ENCODE measurements around the gene IGSF11.

The IGSF11 gene

DNA sequence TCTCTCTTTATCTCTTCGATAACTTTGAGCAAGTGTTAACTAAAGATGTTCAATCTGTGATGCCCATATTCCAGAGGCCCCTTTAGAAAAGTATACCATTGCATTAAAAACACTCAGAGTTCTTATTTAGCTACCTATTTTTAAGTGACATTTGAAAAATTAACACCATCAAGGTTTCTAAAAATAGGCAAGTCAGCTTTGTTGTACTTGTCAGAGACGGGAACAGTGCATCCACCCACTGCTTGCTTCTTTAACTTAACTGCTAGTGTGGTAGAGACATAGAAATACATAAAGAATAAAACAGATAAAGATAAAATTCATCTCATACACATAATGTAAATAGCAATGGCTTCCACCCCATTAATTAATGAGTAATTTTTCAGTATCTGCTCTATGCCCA is 66.0 kb downstream of the IGSF11 start:
- no peaks in the 10 kb centered on the region for H3K36me3 ChIP-seq (ENCODE audit: control insufficient read depth, insufficient read depth, low read length)
- H3K4me2 ChIP-seq (ENCODE audit: low read length): no peak overlapping the region
- H3K9ac ChIP-seq: no peak overlapping the region
- no peak overlapping the region for H3K27ac ChIP-seq
- no peaks in the 10 kb centered on the region for H3K79me2 ChIP-seq
- H3K9me3 ChIP-seq (ENCODE audit: control insufficient read depth, low read length): no peaks in the 10 kb centered on the region
- H3K4me1 ChIP-seq: no peaks in the 10 kb centered on the region
- H3K27me3 ChIP-seq (ENCODE audit: control insufficient read depth, insufficient read depth, low read length): no peaks in the 10 kb centered on the region
- H3K4me3 ChIP-seq (ENCODE audit: low read depth, low read length): no peak overlapping the region
- H2AFZ ChIP-seq: no peak overlapping the region
- TF ChIP-seq, protein P1, sequence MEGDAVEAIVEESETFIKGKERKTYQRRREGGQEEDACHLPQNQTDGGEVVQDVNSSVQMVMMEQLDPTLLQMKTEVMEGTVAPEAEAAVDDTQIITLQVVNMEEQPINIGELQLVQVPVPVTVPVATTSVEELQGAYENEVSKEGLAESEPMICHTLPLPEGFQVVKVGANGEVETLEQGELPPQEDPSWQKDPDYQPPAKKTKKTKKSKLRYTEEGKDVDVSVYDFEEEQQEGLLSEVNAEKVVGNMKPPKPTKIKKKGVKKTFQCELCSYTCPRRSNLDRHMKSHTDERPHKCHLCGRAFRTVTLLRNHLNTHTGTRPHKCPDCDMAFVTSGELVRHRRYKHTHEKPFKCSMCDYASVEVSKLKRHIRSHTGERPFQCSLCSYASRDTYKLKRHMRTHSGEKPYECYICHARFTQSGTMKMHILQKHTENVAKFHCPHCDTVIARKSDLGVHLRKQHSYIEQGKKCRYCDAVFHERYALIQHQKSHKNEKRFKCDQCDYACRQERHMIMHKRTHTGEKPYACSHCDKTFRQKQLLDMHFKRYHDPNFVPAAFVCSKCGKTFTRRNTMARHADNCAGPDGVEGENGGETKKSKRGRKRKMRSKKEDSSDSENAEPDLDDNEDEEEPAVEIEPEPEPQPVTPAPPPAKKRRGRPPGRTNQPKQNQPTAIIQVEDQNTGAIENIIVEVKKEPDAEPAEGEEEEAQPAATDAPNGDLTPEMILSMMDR (IDR thresholded peaks at IDR 0.05): no peak

DNA sequence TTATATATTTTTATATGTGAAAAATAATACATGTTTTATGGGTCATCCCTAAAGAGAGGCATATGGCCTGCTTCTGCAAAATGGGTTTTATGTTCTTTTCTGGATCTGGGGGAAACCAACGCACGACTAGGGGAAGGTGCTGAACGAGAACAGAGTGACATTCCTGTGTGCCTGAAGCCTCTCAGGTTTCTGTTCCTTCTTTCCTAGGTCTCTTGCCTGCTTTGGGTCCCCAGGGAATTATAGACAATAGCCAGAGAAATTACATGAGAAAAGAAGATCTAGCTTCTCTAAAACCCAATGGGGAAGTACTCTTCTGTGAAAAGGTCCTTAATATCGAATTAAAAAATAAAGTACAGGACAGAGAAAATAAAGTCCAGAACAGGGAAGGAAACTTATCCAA is 66.5 kb downstream of the IGSF11 start:
- no peaks in the 10 kb centered on the region for H3K79me2 ChIP-seq
- H2AFZ ChIP-seq: no peak overlapping the region
- H3K4me3 ChIP-seq (ENCODE audit: low read depth, low read length): no peak overlapping the region
- no peaks in the 10 kb centered on the region for H3K4me1 ChIP-seq
- no peaks in the 10 kb centered on the region for H3K36me3 ChIP-seq (ENCODE audit: control insufficient read depth, insufficient read depth, low read length)
- no peak overlapping the region for H3K4me2 ChIP-seq (ENCODE audit: low read length)
- no peak overlapping the region for H3K9ac ChIP-seq
- no peak overlapping the region for H3K27ac ChIP-seq
- TF ChIP-seq, protein P1 (IDR thresholded peaks at IDR 0.05): no peak
- no peaks in the 10 kb centered on the region for H3K9me3 ChIP-seq (ENCODE audit: control insufficient read depth, low read length)
- no peaks in the 10 kb centered on the region for H3K27me3 ChIP-seq (ENCODE audit: control insufficient read depth, insufficient read depth, low read length)

DNA sequence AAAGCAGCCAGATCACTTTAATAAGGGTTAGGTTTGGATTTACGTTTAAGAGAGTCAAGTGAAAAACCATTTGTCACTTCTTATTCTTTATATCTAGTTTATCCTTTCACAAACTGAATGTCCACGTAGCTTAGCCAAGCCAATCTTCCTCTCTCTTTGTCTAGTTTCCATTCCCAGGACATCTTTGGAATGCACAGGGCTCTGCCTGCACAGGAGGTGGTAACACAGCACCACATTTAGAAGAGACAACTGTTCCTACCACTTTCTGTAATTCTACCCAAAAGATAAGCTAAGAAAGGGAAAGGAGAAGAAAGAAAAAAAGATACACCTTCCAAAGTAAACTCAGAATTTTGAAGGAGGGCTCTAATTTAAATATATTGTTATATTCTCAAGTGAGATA is 67.9 kb downstream of the IGSF11 start:
- H3K79me2 ChIP-seq: no peaks in the 10 kb centered on the region
- H2AFZ ChIP-seq: no peak overlapping the region
- no peak overlapping the region for H3K27ac ChIP-seq
- no peak overlapping the region for H3K4me2 ChIP-seq (ENCODE audit: low read length)
- H3K27me3 ChIP-seq (ENCODE audit: control insufficient read depth, insufficient read depth, low read length): no peaks in the 10 kb centered on the region
- no peak overlapping the region for H3K4me3 ChIP-seq (ENCODE audit: low read depth, low read length)
- no peaks in the 10 kb centered on the region for H3K4me1 ChIP-seq
- no peaks in the 10 kb centered on the region for H3K36me3 ChIP-seq (ENCODE audit: control insufficient read depth, insufficient read depth, low read length)
- TF ChIP-seq, protein P1 (IDR thresholded peaks at IDR 0.05): no peak
- H3K9me3 ChIP-seq (ENCODE audit: control insufficient read depth, low read length): no peaks in the 10 kb centered on the region
- H3K9ac ChIP-seq: no peak overlapping the region

DNA sequence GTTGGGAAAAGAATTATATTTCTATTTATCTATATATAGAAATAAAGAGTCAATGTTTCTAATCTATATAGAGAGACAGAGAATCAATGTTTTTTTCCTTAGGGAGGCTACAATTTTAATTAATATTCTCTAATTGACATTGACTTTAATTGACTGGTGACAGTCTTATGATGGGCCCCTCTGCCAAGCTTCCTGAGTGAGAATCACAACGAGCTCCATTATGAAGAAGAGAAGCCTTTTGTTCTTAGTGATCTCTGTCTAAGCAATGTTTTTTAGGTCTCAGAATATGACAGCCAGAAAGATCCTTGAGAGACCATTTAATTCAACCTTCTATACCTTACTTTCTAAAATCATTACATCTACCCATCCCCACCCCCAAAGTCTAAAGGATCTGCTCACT is 70.9 kb downstream of the IGSF11 start:
- Histone ChIP-seq H3K9me3 (ENCODE audit: control insufficient read depth, low read length) (no peaks in the 10 kb centered on the region), H2AFZ (no peak overlapping the region), H3K27me3 (ENCODE audit: control insufficient read depth, insufficient read depth, low read length) (no peaks in the 10 kb centered on the region), H3K4me3 (ENCODE audit: low read depth, low read length) (no peak overlapping the region), H3K9ac (no peak overlapping the region), H3K4me1 (no peaks in the 10 kb centered on the region), H3K27ac (no peak overlapping the region), H3K4me2 (ENCODE audit: low read length) (no peak overlapping the region), H3K36me3 (ENCODE audit: control insufficient read depth, insufficient read depth, low read length) (no peaks in the 10 kb centered on the region), H3K79me2 (no peaks in the 10 kb centered on the region)
- TF ChIP-seq, protein P1 (IDR thresholded peaks at IDR 0.05): no peak

DNA sequence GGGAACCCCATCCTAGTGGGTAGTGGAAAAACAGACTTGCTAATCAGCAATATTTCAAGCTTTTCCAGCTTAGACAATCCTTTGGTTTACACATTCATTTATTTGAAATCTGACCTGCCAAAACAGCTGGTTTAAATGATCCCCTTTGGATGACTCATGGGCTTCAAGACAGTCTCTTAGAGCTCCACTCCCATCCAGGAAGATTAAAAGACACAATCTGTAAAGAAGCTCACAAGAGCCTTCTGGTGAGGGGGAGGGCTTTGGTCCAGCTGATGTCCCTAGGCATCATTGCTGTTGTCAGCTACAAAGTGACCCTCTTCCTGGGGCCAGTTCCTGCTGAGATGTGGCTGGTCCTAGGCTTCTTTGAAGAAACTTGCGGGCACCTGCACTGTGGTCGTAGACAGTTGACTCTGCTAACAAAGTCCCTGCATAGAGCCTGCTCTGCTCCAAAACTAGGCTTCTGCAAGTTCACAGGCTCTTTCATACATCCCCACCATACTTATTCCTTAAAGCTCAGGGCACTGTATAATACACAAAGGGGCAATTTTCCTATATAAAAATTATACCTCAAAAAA is 73.7 kb downstream of the IGSF11 start:
- Histone ChIP-seq H3K4me3 (ENCODE audit: low read depth, low read length) (no peak overlapping the region), H3K36me3 (ENCODE audit: control insufficient read depth, insufficient read depth, low read length) (no peaks in the 10 kb centered on the region), H3K4me2 (ENCODE audit: low read length) (no peak overlapping the region), H3K4me1 (no peaks in the 10 kb centered on the region), H3K27me3 (ENCODE audit: control insufficient read depth, insufficient read depth, low read length) (no peaks in the 10 kb centered on the region), H3K79me2 (no peaks in the 10 kb centered on the region), H2AFZ (no peak overlapping the region), H3K9me3 (ENCODE audit: control insufficient read depth, low read length) (no peaks in the 10 kb centered on the region), H3K27ac (no peak overlapping the region), H3K9ac (no peak overlapping the region)
- TF ChIP-seq, protein P1 (IDR thresholded peaks at IDR 0.05): no peak

Data from parathyroid adenoma (tissue), 2 donors.